H1 (cell line): Measurements from ENCODE around the gene POPDC2. TPM values are rescaled to one million over a fixed set of nuclear protein-coding genes. Genes with fewer than 3 reads are reported as not detected.

ENCODE experiments used
- CEBPB ChIP-seq: IDR thresholded peaks from 2 replicates; pipeline ENCODE4 v1.6.1; 2012; ENCODE audit warnings: low read depth, low read length
- CHD7 ChIP-seq: fragments of 300-600 bp; sonication (generic); IDR thresholded peaks from 2 replicates; pipeline ENCODE4 v1.7.1; 2012; ENCODE audit warnings: low read length, moderate library complexity, mild to moderate bottlenecking, inconsistent platforms; ENCODE audit not compliant: insufficient replicate concordance
- KDM4A ChIP-seq: IDR thresholded peaks from one replicate; pipeline ENCODE4 v1.7.1; 2012; ENCODE audit warnings: low read depth, mild to moderate bottlenecking, moderate library complexity, low read length, inconsistent platforms; ENCODE audit not compliant: severe bottlenecking
- POLR2AphosphoS5 ChIP-seq: IDR thresholded peaks from 2 replicates; pipeline ENCODE4 v1.6.1; 2011; ENCODE audit warnings: low read depth, low read length
- POU5F1 ChIP-seq: IDR thresholded peaks from 2 replicates; pipeline ENCODE4 v1.6.1; 2011; ENCODE audit warnings: low read depth, mild to moderate bottlenecking, low read length, moderate library complexity
- polyA plus RNA-seq, 7 experiments: library from polyadenylated mRNA; depleted of rRNA in 3 of 7; stranded (reverse) in 5 of 7; unstranded in 2 of 7; fragments of >200 nt in 5 of 7; fragments of 200-250 nt in 2 of 7; gene quantifications; 1 replicate in 5 of 7; 2 replicates in 1 of 7; 4 replicates in 1 of 7; pipeline versions ENCODE4 v1.2.1 to v1.2.3, GENCODE V29; 2011 to 2013; ENCODE audit warnings: missing spikeins in 2 of 7, mixed read lengths in 2 of 7
- total RNA-seq: library from RNA; stranded (reverse); fragmentation: NEBNext Ultra II Directional; extraction: Animal tissue kit (Norgen Biotek cat#: 25700); gene quantifications from 2 replicates; pipeline ENCODE4 v1.2.1, GENCODE V29; 2021

The POPDC2 gene
- total and polyA plus RNA-seq, 2 of the 8 experiments (the other 6 are each of a cell fraction or from before 2014, with no cell fraction given) = 0.65 to 1.1 TPM

GRCh38 chr3:119626196-119626595 lies 34.2 kb downstream of the POPDC2 start (continued):
- no peak for TF ChIP-seq CHD7
- TF ChIP-seq KDM4A = no peak
- no peak for TF ChIP-seq CEBPB
- TF ChIP-seq POU5F1 = no peak
- no peak for TF ChIP-seq POLR2AphosphoS5
